ENCODE results near the gene ZNF286A.

- no peak for TF ChIP-seq CTCF (IDR thresholded peaks at IDR 0.05; ENCODE audit: poor library complexity)
- no peak for TF ChIP-seq EZH2 (IDR thresholded peaks at IDR 0.05; ENCODE audit: borderline replicate concordance)
Observed at GRCh38 chr17:15659663-15660062, 39.9 kb upstream of the ZNF286A start.

All from hepatocyte (in vitro differentiated cells).